Measurements from ENCODE around the gene ZRANB1.

The ZRANB1 gene

GRCh38 chr10:125010362-125010761 is 68.4 kb downstream of the ZRANB1 start:
- no peak for TF ChIP-seq CTCF (IDR thresholded peaks at IDR 0.05; ENCODE audit: insufficient read depth, missing control alignments)
- FAIRE-seq (no peak), DNase-seq (ENCODE audit: insufficient read length, low spot score) (no peak)

GRCh38 chr10:125011171-125011925 is 69.4 kb downstream of the ZRANB1 start:
- FAIRE-seq (no peak), DNase-seq (ENCODE audit: insufficient read length, low spot score) (no peak)
- no peak for TF ChIP-seq CTCF (IDR thresholded peaks at IDR 0.05; ENCODE audit: insufficient read depth, missing control alignments)

GRCh38 chr10:125011926-125012705 is 70.2 kb downstream of the ZRANB1 start:
- TF ChIP-seq CTCF (IDR thresholded peaks at IDR 0.05; ENCODE audit: insufficient read depth, missing control alignments), result no peak
- DNase-seq (ENCODE audit: insufficient read length, low spot score) (no peak), FAIRE-seq (no peak)

- no peak for TF ChIP-seq CTCF (IDR thresholded peaks at IDR 0.05; ENCODE audit: insufficient read depth, missing control alignments)
- DNase-seq (ENCODE audit: insufficient read length, low spot score) (no peak), FAIRE-seq (no peak)
Observed at GRCh38 chr10:125012851-125013528, 71.1 kb downstream of the ZRANB1 start.

- TF ChIP-seq CTCF (IDR thresholded peaks at IDR 0.05; ENCODE audit: insufficient read depth, missing control alignments), result no peak
- DNase-seq (ENCODE audit: insufficient read length, low spot score), result no peak
- FAIRE-seq, result no peak
Observed at GRCh38 chr10:125013529-125013872, 71.6 kb downstream of the ZRANB1 start.

GRCh38 chr10:125014086-125014830 is 72.3 kb downstream of the ZRANB1 start:
- FAIRE-seq (no peak), DNase-seq (ENCODE audit: insufficient read length, low spot score) (no peak)
- no peak for TF ChIP-seq CTCF (IDR thresholded peaks at IDR 0.05; ENCODE audit: insufficient read depth, missing control alignments)

Data from D721Med (cell line).